ENCODE data around the gene NFE2.

DNA sequence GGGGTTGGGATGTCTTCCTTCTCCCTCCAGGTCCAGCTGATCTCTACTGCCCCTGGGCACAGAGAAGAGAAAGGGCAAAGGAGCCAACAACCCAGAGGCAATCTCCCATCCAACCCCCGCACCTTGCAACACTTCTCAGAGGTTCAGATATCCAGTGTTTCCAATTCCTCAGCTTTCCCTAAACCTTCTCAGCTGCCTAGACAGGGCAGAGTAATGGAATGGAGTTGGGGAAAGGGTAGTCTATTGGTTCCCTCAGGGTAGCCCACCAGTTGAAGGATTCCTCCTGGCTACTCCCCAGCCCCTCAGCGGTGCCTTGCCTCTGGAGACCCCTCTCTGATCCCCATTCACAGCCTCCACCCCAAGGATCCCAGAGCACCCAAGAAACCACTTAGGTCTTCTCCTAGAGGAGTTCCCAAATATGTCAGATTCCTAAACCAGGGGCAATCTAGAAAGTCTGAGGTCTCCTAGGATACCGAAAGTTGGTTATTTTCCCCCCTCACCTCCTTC, 537 bp downstream of the NFE2 start:
- no peak for TF ChIP-seq CTCF (IDR thresholded peaks at IDR 0.05; ENCODE audit: low read depth, low read length)
- TF ChIP-seq POLR2A (IDR thresholded peaks at IDR 0.05; ENCODE audit: extremely low read depth, insufficient read length) = no peak

Data from NB4 (cell line).